ENCODE measurements around the gene RDM1. TPM values are rescaled to one million over a fixed set of nuclear protein-coding genes. Genes with fewer than 3 reads are reported as not detected.

Gene RDM1
- total and polyA plus RNA-seq, 12 donors: 0.48 to 1.1 TPM; not detected in 10

DNA sequence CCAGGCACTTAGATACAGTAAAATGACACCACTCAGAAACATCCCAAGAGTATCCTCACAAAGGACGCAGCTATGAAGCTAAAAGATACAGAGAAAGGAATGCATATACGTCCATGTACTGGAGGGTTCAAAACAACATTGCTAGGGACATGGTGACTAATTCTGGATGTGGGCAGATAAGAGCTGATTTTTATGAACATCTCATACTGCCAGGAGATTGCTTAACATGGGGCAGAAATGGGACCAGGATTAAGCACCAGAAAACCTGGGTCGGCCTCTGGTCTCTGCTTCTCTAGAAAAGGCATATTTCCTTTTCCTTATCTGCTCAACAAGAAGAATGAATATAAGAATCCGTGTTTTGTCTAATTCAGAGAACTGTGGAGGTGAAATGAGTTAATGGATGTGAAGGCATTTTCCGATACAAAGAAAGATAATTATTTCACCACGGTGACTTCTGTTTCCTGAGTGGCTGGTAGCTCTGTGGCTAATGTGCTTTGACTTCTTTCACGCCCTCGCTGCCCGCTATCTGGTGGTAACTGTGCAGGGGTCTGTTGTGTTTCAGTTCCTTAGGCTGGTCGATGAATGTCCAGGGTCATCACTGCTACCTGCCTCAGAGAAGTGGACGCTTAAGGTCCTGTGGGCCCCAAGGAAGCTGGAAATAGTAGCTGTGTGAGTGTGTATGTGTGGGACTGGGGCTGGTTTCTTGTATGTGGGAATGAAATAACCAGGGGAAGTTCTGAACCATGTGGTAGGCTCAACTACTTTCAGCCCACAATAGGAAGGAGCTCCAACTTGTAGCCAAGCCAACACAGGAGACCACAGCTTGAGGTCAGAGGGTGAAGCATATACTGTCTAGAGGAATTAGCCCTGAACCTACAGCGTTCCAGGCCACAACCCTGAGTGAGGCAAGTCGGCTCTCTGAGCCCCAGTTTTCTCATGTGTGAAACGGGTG is 34.7 kb downstream of the RDM1 start:
- no peak for TF ChIP-seq POLR2A (IDR thresholded peaks at IDR 0.05)
- TF ChIP-seq, protein P1, sequence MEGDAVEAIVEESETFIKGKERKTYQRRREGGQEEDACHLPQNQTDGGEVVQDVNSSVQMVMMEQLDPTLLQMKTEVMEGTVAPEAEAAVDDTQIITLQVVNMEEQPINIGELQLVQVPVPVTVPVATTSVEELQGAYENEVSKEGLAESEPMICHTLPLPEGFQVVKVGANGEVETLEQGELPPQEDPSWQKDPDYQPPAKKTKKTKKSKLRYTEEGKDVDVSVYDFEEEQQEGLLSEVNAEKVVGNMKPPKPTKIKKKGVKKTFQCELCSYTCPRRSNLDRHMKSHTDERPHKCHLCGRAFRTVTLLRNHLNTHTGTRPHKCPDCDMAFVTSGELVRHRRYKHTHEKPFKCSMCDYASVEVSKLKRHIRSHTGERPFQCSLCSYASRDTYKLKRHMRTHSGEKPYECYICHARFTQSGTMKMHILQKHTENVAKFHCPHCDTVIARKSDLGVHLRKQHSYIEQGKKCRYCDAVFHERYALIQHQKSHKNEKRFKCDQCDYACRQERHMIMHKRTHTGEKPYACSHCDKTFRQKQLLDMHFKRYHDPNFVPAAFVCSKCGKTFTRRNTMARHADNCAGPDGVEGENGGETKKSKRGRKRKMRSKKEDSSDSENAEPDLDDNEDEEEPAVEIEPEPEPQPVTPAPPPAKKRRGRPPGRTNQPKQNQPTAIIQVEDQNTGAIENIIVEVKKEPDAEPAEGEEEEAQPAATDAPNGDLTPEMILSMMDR (IDR thresholded peaks at IDR 0.05): no peak
- Histone ChIP-seq H3K4me1 (replicated peaks in 1 of 2) (no peaks in the 10 kb centered on the region), H3K4me3 (no peak overlapping the region), H3K27me3 (no peaks in the 10 kb centered on the region), H3K36me3 (replicated peaks in 1 of 2) (no peaks in the 10 kb centered on the region), H3K27ac (no peak overlapping the region), H3K9me3 (replicated peaks in 1 of 3) (no peaks in the 10 kb centered on the region)
- intact Hi-C loops (cut with DNase I): no loop called here
- no peak for DNase-seq
- 63 to 86% (median 72%) methylated on average over 11 to 14 of the region's 14 CpGs for WGBS, 4 donors

DNA sequence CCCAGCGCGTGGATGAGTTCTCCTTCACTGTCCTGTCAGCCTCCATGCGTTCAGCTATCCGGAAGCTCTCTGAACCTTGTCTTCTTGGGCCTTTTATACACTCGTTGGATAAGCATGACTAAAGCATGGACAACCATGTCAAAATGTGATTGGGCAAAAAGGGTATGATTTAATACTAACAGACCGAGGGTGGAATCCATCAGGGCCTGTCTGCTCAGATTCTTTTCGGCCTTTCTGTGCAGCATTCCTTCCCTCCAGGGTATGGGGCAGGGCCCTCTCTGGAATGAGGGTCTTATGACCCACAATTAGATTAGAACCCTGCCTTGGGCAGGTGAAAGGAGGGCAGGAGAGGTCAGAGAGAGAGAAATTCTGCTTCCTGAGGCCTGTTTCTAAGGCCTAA is 36.4 kb downstream of the RDM1 start:
- no peaks in the 10 kb centered on the region for H3K9me3 ChIP-seq (replicated peaks in 1 of 3)
- TF ChIP-seq, protein P1 (IDR thresholded peaks at IDR 0.05): no peak
- TF ChIP-seq POLR2A (IDR thresholded peaks at IDR 0.05): no peak
- no peaks in the 10 kb centered on the region for H3K4me1 ChIP-seq (replicated peaks in 1 of 2)
- 86 to 94% (median 92%) methylated on average over 7 of the region's 7 CpGs for WGBS, 4 donors
- H3K27me3 ChIP-seq: no peaks in the 10 kb centered on the region
- H3K27ac ChIP-seq: no peak overlapping the region
- no peak for DNase-seq
- no peak overlapping the region for H3K4me3 ChIP-seq
- no peaks in the 10 kb centered on the region for H3K36me3 ChIP-seq (replicated peaks in 1 of 2)
- intact Hi-C loops (cut with DNase I): no loop called here

DNA sequence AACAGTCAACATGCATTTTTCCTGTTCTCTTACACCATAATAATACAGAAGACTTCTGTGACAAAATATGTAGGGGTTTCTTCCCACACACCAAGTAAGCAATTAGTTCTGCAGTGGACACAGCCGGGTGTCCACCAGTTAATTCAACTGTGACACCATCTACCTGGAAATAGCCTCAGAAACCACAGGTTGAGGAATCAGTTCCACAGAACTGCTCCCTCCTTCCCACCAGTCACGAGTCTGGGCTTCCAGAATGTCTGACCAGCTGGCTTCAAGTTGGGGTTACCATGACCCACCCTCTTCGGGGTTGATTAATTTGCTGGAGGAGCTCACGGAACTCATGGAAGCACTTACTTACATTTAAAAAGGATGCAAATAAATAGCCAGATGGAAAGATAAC is 36.8 kb downstream of the RDM1 start:
- H3K36me3 ChIP-seq (replicated peaks in 1 of 2): no peaks in the 10 kb centered on the region
- WGBS, 4 donors: 88 to 95% (median 93%) methylated on average over 4 of the region's 4 CpGs
- no peaks in the 10 kb centered on the region for H3K4me1 ChIP-seq (replicated peaks in 1 of 2)
- H3K4me3 ChIP-seq: no peak overlapping the region
- H3K9me3 ChIP-seq (replicated peaks in 1 of 3): no peaks in the 10 kb centered on the region
- no peaks in the 10 kb centered on the region for H3K27me3 ChIP-seq
- intact Hi-C loops (cut with DNase I): no loop called here
- no peak overlapping the region for H3K27ac ChIP-seq
- DNase-seq: no peak
- TF ChIP-seq, protein P1 (IDR thresholded peaks at IDR 0.05): no peak
- TF ChIP-seq POLR2A (IDR thresholded peaks at IDR 0.05): no peak

DNA sequence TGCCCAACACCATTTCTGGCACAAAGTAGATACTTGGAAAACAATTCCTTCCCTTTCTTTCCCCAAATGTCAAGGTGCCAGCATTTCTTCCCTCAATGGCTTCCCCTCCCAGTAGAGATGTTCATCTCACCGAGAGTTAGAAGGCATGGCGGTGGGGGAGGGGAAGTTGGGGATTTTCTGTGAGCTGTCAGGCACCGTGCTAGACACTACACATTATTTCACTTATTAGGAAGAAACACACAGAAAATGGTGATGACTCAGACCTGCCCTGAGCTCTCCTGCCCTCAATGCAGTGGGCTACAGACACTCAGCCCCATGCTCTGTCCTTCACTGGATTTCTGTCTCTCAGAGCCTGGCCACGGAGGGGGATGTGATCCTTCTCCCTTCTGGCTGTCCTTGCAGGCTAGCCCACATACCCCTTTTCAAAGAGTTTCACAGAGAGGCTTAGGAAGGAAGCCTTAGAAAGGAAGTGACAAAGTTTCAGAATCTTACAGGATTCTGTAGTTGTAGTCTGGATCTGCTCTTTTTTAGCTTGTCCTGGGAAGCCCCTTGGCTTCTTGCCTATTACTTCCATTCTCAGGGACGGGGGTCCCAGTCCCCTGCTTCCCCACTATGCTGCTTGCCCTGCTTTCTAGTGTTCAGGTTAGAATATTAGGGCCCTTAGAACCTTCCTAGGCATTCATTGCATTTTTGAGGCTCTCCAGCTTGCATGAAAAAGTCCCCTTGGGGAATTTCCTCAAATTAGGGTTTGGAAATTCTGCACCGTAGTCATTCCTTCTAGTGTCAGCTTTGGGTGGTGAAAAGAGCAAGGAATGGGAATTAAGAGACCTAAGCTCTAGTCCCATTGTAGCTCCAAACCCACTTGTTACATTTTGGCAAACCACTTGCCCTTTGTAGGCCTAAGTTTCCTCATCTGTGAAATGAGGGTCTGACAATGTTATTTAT is 38.2 kb downstream of the RDM1 start:
- DNase-seq: peak in 1 of 7 donors; percentile 26
- Histone ChIP-seq H3K4me3 (no peak overlapping the region), H3K36me3 (replicated peaks in 1 of 2) (no peaks in the 10 kb centered on the region), H3K27me3 (no peaks in the 10 kb centered on the region), H3K27ac (no peak overlapping the region), H3K9me3 (replicated peaks in 1 of 3) (no peaks in the 10 kb centered on the region), H3K4me1 (replicated peaks in 1 of 2) (no peaks in the 10 kb centered on the region)
- intact Hi-C loops (cut with DNase I): no loop called here
- 54 to 61% (median 58%) methylated on average over 6 of the region's 6 CpGs for WGBS, 4 donors
- TF ChIP-seq, protein P1 (IDR thresholded peaks at IDR 0.05): no peak
- no peak for TF ChIP-seq POLR2A (IDR thresholded peaks at IDR 0.05)
